KG1 (cell line): ENCODE data around the gene ADGRE3.
A peak's percentile ranks its signal among the peaks of the same experiment; 100 is the strongest.
"Not testable (repeated sequence)": the region's sequence is repeated elsewhere in the genome, so short reads cannot be mapped to it uniquely, and the experiment has no call there.

Experiments
- DNase-seq: peaks from one replicate; lab custom pipeline; 2025; lab: John Stamatoyannopoulos, UW

ADGRE3 gene

DNA sequence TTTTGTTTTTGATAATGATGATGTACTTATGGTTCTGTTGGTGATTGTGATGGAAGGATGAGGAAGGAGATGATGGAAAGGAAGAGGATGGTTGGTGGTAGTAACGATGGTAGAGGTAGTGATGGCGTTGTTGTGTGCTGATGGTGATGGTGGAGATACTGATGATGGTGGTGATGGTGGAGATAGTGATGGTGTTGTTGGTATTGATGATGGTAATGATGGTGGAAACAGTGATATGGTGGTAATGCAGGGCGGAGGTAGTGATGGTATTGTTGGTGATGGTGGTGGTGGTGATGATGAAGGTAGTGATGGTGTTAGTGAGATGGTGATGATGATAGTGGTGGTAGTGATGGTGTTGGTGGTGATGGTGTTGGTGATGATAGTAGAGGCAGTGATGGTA lies 79.1 kb downstream of the ADGRE3 start:
- no peak for DNase-seq

DNA sequence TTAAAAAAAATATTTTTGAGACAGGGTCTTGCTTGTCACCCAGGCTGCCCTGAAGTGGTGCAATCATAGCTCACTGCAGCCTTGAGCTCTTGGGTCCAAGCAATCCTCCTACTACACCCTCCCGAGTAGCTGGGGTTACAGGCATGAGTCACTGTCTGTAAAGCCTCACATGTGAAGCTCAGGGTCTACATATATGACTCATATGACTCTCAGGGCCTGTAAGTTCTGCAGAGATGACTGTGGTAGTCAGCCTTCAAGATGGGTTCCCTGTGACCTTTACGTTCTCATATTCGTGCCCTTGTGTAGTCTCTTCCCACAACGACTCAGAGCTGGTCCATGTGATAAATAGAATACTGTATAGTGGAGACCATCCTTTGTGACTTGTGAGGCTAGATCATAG lies 85.2 kb downstream of the ADGRE3 start:
- DNase-seq = not testable (repeated sequence)

DNA sequence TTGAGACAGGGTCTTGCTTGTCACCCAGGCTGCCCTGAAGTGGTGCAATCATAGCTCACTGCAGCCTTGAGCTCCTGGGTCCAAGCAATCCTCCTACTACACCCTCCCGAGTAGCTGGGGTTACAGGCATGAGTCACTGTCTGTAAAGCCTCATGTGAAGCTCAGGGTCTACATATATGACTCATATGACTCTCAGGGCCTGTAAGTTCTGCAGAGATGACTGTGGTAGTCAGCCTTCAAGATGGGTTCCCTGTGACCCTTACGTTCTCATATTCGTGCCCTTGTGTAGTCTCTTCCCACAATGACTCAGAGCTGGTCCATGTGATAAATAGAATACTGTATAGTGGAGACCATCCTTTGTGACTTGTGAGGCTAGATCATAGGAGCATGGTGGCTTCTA lies 89.5 kb downstream of the ADGRE3 start:
- not testable (repeated sequence) for DNase-seq

DNA sequence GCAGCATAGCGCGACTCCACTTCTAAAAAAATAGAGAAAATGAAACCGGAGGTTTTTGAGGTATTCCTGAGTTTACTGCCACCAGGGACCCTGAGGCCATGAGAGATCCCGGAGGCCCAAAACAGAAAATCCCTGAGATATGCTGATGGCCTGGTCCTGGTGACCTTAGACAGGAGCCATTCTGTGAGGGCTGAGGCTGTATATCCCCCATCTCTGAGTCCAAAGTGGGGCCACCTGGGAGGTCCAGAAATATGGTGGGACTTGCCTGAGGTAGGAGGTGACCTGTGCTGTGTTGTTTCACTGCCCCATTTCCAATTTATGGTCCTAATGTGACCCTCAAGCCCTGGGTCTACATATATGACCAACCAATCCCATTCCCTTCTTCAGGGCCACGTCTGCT lies 90.3 kb downstream of the ADGRE3 start:
- not testable (repeated sequence) for DNase-seq

DNA sequence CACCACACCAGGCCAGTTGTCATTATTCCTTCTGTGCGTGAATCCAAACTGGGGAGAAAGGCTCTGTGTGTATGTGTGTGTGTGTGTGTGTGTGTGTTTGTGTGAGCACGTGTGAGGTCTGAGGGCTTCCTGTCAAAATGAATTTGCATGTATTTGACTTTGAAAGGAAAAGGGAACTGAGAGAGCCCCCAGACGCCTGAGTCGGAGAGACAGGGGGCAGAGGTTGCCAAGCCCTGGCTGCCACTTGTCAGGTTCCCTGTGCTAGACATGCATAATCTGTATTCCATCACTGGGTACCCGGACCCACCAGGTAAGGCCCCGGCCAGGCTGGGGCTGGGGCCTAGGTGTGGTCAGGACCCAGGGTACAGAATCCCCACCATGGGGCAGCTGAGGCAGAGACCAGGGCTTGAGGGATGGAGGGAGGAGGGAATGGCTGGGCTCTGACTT lies 91.7 kb downstream of the ADGRE3 start, which contains the start of gene CLEC17A:
Gene CLEC17A, plus strand, starts transcription at position 191 of the 447 bp plus-strand sequence. Its CDS starts 77 bp downstream, at position 268.
- DNase-seq = no peak

DNA sequence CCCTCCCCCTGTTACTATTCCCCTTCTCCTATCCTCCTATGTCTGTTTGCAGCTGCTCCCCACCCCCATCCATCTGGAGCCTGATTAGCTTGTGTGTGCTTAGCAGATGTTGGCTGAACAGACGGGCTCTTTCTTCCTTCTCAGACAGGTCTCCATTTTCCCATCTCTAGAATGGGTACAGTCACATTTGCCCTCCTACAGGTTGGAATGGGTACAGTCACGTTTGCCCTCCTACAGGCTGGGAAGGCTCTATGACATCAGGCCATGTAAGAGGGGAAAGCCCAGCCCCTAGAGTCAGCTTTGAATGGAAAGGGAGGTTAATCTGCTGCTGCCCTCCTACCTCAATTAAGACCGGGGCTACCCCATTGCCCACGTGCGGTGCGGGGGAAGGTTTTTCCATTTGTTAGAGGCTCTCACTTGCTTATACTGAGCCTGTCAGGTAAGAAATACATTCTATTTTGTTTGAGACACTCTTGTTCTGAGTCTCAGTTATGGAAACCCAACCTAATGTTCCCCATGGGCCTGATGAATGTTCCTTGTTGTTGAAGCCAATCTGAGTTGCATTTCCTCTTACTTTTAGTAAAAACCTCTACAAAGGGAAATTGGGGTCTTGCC lies 93.9 kb downstream of the ADGRE3 start:
- DNase-seq = no peak

DNA sequence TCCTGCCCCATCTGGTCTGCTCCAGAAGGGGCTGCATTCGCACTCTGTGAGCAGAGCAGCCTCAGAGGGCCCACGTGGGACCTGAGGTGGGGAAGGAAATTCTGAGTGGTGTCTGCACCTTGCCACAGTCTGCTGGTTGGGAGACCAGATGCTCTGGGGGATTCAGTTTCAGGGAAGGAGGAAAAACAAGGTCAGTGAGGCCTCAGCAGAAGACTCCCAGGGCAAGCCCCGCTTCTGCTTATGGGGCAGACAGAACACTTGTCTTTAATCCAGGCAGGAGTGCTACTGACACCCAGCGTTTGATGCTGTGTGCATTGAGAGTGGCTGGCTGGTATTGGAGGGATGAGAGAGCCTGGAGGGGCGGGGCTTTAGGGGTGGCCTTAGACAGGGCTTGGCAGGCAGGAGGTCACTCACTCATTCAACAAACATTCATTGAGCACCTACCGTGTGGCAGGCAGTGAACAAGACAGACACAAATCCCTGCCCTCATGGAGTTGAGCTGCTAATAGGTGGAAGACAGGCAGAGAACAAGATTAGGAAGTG lies 96.7 kb downstream of the ADGRE3 start:
- DNase-seq = no peak

DNA sequence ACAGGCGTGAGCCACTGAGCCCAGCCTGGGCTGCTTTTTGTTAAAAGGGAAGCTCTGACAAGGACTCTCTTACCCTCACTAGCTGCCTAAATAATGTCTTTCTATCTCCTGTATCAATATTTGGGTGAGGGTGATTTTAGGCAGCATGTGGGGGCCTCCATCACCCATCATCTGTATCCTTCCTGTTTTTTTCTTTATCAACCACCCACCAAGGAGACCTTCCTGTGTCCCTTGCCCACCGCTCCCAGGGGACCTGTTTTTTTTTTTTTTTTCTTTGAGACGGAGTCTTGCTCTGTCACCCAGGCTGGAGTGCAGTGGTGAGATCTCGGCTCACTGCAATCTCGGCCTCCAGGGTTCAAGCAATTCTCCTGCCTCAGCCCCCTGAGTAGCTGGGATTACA lies 97.4 kb downstream of the ADGRE3 start:
- DNase-seq = no peak

DNA sequence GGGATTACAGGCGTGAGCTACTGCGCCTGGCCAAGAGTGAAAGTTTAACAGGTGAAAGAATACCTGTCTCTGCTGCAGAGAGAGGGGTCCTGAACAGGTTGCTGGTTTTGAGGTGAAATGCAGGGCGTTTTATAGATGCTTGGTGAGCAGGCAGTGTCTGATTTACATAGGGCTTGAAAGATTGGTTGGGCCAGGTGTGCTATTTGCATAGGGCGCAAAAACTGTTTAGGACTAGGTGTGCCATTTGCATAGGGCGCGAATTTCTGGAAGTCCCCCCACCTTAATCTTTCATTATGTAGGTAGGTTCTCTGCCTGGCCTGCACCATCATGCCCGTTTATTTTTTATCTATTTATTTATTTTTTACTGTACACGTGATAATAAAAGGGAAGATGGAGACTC lies 98.3 kb downstream of the ADGRE3 start:
- no peak for DNase-seq

DNA sequence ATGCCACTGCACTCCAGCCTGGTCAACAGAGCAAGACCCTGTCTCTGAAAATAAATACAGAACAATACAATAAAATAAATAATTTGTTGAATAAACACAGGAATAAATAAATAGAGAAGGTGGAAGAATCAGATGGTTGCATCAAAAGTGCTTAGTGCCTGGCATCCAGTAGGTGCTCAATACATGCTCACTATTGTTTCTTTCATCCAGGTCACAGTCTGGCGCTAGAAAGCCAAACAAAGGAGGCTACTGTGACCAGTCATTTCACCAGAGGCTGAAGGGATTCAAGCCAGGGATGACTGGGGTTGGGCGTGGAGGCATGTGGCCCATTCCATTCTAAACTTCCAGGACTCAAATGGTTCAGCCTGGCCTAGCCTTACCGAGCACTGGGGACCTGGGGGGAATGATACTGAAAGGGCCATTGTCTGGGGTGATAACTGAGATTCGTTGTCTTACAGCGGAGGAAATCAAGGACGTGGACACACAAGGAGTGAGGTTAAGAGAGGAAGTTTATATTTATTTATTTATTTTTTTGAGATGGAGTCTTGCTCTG lies 99.1 kb downstream of the ADGRE3 start:
- DNase-seq = no peak

DNA sequence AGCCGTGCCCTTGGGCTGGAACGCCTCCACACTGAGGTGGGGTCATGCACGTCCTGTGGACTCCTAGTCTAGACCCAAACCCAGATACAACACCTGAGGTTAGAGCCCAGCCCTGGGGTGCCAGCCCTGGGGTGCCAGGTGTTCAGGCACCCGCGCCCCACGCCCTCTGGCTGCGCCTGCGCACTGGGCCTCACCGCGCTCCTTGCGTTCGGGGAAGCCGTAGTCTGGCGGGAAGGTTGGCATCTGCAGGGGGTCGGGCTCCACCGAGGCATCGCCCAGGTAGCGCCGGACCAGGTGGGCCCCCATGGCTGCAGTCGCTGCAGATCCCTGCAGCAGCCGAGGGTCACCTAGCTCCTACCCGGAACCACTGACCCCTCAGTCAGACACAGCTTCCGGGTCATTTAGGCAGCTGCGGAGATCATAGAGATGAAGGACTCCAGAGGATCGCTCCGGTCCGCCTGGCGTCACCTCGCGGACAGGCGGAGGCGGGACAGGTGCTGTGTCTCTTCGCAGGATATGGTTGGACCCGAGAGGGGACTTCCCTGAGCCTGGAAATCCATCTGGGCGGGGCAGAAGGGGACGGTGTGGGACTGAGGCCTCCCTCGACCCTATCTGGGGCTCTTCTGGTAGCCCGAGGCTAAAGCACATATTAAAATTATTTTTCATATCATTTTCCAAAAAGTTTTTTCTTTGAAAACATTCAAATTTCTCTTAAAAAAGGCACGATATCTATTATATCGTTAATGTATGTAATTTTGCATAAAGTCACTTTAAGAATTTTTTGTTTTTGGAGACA lies 102.8 kb downstream of the ADGRE3 start, which contains the start of gene NDUFB7:
Gene NDUFB7, minus strand, starts transcription at position 372 of the 796 bp plus-strand sequence. Its CDS starts 66 bp downstream, at position 306.
- DNase-seq = peak; percentile 84

DNA sequence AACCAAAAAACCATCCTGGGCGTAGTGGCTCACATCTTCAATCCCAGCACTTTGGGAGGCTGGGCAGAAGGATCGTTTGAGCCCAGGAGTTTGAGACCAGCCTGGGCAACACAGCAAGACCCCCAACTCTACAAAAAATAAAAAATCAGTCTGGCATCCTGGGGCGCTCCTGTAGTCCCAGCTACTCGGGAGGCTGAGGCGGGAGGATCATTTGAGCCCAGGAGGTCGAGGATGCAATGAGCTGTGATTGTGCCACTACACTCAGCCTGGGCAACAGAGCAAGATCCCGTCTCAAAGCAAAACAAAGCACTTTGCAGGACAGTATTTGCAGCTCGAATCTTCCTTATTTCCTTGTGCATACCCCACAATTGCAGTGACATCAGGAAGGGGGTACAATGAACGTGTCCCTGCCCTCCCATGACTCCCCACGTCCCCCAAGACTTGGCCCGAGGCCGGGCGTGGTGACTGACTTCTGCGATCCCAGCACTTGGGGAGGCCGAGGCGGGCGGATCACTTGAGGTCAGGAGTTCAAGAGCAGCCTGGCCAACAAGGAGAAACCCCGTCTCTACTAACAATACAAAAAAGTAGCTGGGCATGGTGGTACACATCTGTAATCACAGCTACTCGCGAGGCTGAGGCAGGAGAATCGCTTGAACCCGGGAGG lies 103.6 kb downstream of the ADGRE3 start:
- DNase-seq = no peak
